Stimulated activated CD4-positive, alpha-beta T cell treated with anti-CD3 and anti-CD28 coated beads, Interleukin-1b, Interleukin-23, amount 100 ng/mL, for 24 hours (primary cell): ENCODE data around the gene ZFX.
"Not testable (repeated sequence)": the region's sequence is repeated elsewhere in the genome, so short reads cannot be mapped to it uniquely, and the experiment has no call there.

Experiments
- DNase-seq, 4 experiments: peaks; one replicate each; pipeline ENCODE4 v3.0.0-alpha.2; 2020; ENCODE audit warnings: low read depth in 4 of 4, low spot score in 1 of 4

Gene ZFX

GRCh38 chrX:24151513-24151912 is 2.0 kb downstream of the ZFX start:
- no peak for DNase-seq

- DNase-seq: no peak
Observed at GRCh38 chrX:24153178-24153795, 3.8 kb downstream of the ZFX start.

GRCh38 chrX:24153796-24154189 is 4.3 kb downstream of the ZFX start:
- no peak for DNase-seq

GRCh38 chrX:24154490-24155034 is 5.0 kb downstream of the ZFX start:
- DNase-seq: no peak

GRCh38 chrX:24155747-24156146 is 6.2 kb downstream of the ZFX start:
- DNase-seq: not testable (repeated sequence)

- no peak for DNase-seq
Observed at GRCh38 chrX:24156177-24156576, 6.6 kb downstream of the ZFX start.

GRCh38 chrX:24158881-24159280 is 9.4 kb downstream of the ZFX start:
- DNase-seq: no peak

GRCh38 chrX:24166078-24166477 is 16.5 kb downstream of the ZFX start:
- DNase-seq: no peak

GRCh38 chrX:24167719-24168472 is 18.4 kb downstream of the ZFX start:
- DNase-seq: no peak

- no peak for DNase-seq
Observed at GRCh38 chrX:24168807-24169206, 19.3 kb downstream of the ZFX start.

GRCh38 chrX:24169211-24169610 is 19.7 kb downstream of the ZFX start:
- DNase-seq: no peak

GRCh38 chrX:24173115-24173847 is 23.8 kb downstream of the ZFX start:
- no peak for DNase-seq

GRCh38 chrX:24175276-24175675 is 25.7 kb downstream of the ZFX start:
- no peak for DNase-seq

- no peak for DNase-seq
Observed at GRCh38 chrX:24178441-24178840, 28.9 kb downstream of the ZFX start.

GRCh38 chrX:24184018-24184417 is 34.5 kb downstream of the ZFX start:
- DNase-seq: no peak

GRCh38 chrX:24186483-24186882 is 37.0 kb downstream of the ZFX start:
- no peak for DNase-seq

- no peak for DNase-seq
Observed at GRCh38 chrX:24186986-24187385, 37.5 kb downstream of the ZFX start.

- DNase-seq: no peak
Observed at GRCh38 chrX:24189490-24189889, 40.0 kb downstream of the ZFX start.

GRCh38 chrX:24190500-24191156 is 41.1 kb downstream of the ZFX start:
- DNase-seq: no peak

- DNase-seq: no peak
Observed at GRCh38 chrX:24196509-24196908, 47.0 kb downstream of the ZFX start.

GRCh38 chrX:24198101-24198500 is 48.6 kb downstream of the ZFX start:
- DNase-seq: no peak
